Tibial nerve (tissue), 4 donors: ENCODE measurements around the gene WWC1. TPM values are rescaled to one million over a fixed set of nuclear protein-coding genes. Genes with fewer than 3 reads are reported as not detected.
"Not testable (repeated sequence)": the region's sequence is repeated elsewhere in the genome, so short reads cannot be mapped to it uniquely, and the experiment has no call there.

Source experiments
- DNase-seq, 2 donors: peaks; one replicate each; pipeline ENCODE4 v3.0.0-alpha.2; 2019; ENCODE audit warnings: low spot score in 2 of 2
- H3K27ac ChIP-seq, 4 donors: fragments of 200-600 bp; sonication (generic) in 3 of 4; one replicate each; pipeline ENCODE4 v1.5.1; 2017 to 2019; ENCODE audit warnings: mild to moderate bottlenecking in 1 of 4
- H3K27me3 ChIP-seq, 2 donors: fragments of 200-600 bp; sonication (generic) in 1 of 2; one replicate each; pipeline versions ENCODE4 v1.5.1 to v1.6.0; 2017 to 2019
- H3K36me3 ChIP-seq, 3 donors: fragments of 200-600 bp; sonication (generic); one replicate each; pipeline ENCODE4 v1.5.1; 2018 to 2019
- H3K4me1 ChIP-seq, 4 donors: fragments of 200-600 bp; sonication (generic) in 3 of 4; one replicate each; pipeline ENCODE4 v1.5.1; 2017 to 2019
- H3K4me3 ChIP-seq, 4 donors: fragments of 200-600 bp; sonication (generic) in 3 of 4; one replicate each; pipeline ENCODE4 v1.5.1; 2017 to 2019; ENCODE audit warnings: mild to moderate bottlenecking in 1 of 4, moderate library complexity in 1 of 4
- H3K9me3 ChIP-seq, 4 donors: fragments of 200-600 bp; sonication (generic) in 3 of 4; one replicate each; pipeline ENCODE4 v1.5.1; 2017 to 2019
- EP300 ChIP-seq, 2 donors: sonication (generic); formaldehyde crosslinking; IDR thresholded peaks; one replicate each; pipeline ENCODE4 v1.6.1; 2017; ENCODE audit warnings: antibody characterized with exemption in 2 of 2, mild to moderate bottlenecking in 1 of 2
- POLR2A ChIP-seq, 2 donors: fragments of 450-650 bp; IDR thresholded peaks; one replicate each; pipeline ENCODE4 v1.6.1; 2017; ENCODE audit warnings: antibody characterized with exemption in 2 of 2, mild to moderate bottlenecking in 2 of 2, moderate library complexity in 2 of 2
- WGBS, 2 donors: methylation state at CpG; one replicate each; pipeline ENCODE4 v1.1.5; 2018; 5-methylcytosine and 5-hydroxymethylcytosine counted together
- total RNA-seq, 4 donors: library from RNA; depleted of rRNA; stranded (reverse); fragments of >200 nt; gene quantifications; one replicate each; pipeline ENCODE4 v1.1.0, GENCODE V29; 2016
- TF ChIP-seq, protein P1 (sequence below), 5 experiments: fragments of 200-600 bp in 3 of 5; fragments of 450-650 bp in 2 of 5; sonication (generic) in 3 of 5; IDR thresholded peaks; one replicate each; pipeline ENCODE4 v1.5.1; 2016 to 2019; ENCODE audit warnings: antibody characterized with exemption in 5 of 5, mild to moderate bottlenecking in 3 of 5, moderate library complexity in 2 of 5

The WWC1 gene
- total RNA-seq, 4 donors from 2014 or later, result 0.78 to 3.3 (median 1.00) TPM

DNA sequence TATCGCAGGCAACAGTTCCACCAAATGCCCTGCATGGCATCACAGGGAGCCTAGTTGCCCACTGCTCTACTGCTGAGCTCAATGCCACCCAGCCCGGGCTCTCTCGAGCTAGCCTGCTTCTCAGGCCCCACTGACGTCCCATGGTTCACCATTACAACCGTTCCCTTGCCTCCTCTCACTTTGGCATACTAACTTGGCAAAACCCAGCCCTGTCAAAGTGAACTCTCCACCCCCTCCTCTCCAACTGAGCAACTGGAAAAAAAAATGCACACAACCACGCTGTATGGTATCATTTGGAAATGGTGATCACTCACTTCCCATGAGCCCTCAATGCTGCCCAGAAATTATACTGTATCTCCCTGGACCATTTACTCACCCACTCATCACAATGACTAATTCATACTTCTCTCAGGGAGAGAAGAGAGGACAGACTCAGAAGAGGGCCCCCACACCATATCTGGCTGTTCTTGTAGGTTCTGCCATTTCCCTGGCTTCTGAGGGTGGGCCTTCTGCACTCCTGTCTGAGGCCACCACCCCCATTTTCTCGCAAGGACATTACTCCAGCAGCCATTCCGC is 143.4 kb downstream of the WWC1 start:
- H3K36me3 ChIP-seq, result no peaks in the 10 kb centered on the region
- no peak overlapping the region for H3K27ac ChIP-seq
- H3K27me3 ChIP-seq, result no peaks in the 10 kb centered on the region
- TF ChIP-seq POLR2A (IDR thresholded peaks at IDR 0.05), result no peak
- TF ChIP-seq, protein P1, sequence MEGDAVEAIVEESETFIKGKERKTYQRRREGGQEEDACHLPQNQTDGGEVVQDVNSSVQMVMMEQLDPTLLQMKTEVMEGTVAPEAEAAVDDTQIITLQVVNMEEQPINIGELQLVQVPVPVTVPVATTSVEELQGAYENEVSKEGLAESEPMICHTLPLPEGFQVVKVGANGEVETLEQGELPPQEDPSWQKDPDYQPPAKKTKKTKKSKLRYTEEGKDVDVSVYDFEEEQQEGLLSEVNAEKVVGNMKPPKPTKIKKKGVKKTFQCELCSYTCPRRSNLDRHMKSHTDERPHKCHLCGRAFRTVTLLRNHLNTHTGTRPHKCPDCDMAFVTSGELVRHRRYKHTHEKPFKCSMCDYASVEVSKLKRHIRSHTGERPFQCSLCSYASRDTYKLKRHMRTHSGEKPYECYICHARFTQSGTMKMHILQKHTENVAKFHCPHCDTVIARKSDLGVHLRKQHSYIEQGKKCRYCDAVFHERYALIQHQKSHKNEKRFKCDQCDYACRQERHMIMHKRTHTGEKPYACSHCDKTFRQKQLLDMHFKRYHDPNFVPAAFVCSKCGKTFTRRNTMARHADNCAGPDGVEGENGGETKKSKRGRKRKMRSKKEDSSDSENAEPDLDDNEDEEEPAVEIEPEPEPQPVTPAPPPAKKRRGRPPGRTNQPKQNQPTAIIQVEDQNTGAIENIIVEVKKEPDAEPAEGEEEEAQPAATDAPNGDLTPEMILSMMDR (IDR thresholded peaks at IDR 0.05), result no peak
- no peak for TF ChIP-seq EP300 (IDR thresholded peaks at IDR 0.05)
- DNase-seq, result no peak
- H3K4me3 ChIP-seq, result no peak overlapping the region
- H3K9me3 ChIP-seq, result no peaks in the 10 kb centered on the region
- H3K4me1 ChIP-seq, result no peaks in the 10 kb centered on the region
- 72 to 85% methylated on average over 8 of the region's 8 CpGs for WGBS, 2 donors

DNA sequence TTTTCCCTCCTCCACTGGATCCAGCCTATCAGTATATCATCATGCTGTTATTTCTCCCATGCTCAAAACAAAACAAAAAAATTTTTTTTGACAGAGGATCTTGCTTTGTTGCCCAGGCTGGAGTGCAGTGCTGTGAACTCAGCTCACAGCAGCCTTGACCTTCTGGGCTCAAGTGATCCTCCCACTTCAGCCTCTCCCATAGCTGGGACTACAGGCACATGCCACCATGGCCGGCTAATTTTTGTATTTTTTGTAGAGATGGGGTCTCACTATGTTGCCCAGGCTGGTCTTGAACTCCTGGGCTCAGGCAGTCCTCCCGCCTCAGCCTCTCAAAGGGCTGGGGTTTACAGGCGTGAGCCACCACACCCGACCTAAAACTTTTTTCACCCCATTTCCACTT is 143.9 kb downstream of the WWC1 start:
- DNase-seq, H3K27me3 ChIP-seq, H3K36me3 ChIP-seq, H3K4me1 ChIP-seq, H3K4me3 ChIP-seq, H3K27ac ChIP-seq, H3K9me3 ChIP-seq: not testable (repeated sequence)
- WGBS, 2 donors, result 91 to 97% methylated on average over 4 of the region's 4 CpGs

DNA sequence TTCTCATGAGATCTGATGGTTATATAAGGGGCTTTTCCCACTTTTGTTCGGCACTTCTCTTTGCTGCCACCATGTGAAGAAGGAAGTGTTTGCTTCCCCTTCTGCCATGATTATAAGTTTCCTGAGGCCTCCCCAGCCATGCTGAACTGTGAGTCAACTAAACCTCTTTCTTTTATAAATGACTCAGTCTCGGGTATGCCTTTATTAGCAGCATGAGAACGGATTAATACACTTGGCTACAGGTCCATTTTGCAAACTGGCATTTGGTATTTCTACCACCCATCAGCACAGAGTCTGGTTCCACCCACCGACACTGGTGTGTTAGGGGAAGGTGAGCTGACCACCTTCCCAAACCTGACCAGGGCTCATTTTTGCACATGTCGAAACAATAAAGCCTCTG is 146.9 kb downstream of the WWC1 start:
- H3K4me1 ChIP-seq, result no peaks in the 10 kb centered on the region
- H3K27ac ChIP-seq, result no peak overlapping the region
- TF ChIP-seq EP300 (IDR thresholded peaks at IDR 0.05), result no peak
- TF ChIP-seq, protein P1 (IDR thresholded peaks at IDR 0.05), result no peak
- no peak for TF ChIP-seq POLR2A (IDR thresholded peaks at IDR 0.05)
- 71 to 76% methylated on average over 5 of the region's 5 CpGs for WGBS, 2 donors
- H3K27me3 ChIP-seq, result no peaks in the 10 kb centered on the region
- no peak overlapping the region for H3K4me3 ChIP-seq
- no peaks in the 10 kb centered on the region for H3K9me3 ChIP-seq
- no peak for DNase-seq
- H3K36me3 ChIP-seq, result no peaks in the 10 kb centered on the region

DNA sequence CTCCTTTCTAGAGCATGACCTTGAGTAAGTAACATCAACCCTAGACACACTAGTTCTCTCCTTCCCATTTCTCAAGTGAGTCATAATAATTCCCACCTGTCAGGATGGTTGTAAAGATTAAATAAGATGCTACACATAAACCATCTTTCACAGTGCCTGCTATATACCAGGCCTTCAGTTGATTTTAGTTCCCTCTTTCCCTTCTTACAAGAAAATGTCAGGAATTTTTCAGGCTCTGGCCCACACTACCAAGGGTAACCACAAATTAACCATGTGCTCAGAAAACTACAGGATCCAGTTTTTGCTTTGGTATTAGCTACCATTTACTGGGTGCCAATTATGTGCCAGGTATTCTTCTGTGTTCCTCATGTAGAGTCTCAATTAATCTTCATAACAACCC is 152.1 kb downstream of the WWC1 start:
- TF ChIP-seq POLR2A (IDR thresholded peaks at IDR 0.05) (no peak), EP300 (IDR thresholded peaks at IDR 0.05) (no peak)
- TF ChIP-seq, protein P1 (IDR thresholded peaks at IDR 0.05), result no peak
- Histone ChIP-seq H3K27ac (no peak overlapping the region), H3K9me3 (no peaks in the 10 kb centered on the region), H3K36me3 (no peaks in the 10 kb centered on the region), H3K4me1 (no peaks in the 10 kb centered on the region), H3K4me3 (no peak overlapping the region), H3K27me3 (no peaks in the 10 kb centered on the region)
- no peak for DNase-seq

DNA sequence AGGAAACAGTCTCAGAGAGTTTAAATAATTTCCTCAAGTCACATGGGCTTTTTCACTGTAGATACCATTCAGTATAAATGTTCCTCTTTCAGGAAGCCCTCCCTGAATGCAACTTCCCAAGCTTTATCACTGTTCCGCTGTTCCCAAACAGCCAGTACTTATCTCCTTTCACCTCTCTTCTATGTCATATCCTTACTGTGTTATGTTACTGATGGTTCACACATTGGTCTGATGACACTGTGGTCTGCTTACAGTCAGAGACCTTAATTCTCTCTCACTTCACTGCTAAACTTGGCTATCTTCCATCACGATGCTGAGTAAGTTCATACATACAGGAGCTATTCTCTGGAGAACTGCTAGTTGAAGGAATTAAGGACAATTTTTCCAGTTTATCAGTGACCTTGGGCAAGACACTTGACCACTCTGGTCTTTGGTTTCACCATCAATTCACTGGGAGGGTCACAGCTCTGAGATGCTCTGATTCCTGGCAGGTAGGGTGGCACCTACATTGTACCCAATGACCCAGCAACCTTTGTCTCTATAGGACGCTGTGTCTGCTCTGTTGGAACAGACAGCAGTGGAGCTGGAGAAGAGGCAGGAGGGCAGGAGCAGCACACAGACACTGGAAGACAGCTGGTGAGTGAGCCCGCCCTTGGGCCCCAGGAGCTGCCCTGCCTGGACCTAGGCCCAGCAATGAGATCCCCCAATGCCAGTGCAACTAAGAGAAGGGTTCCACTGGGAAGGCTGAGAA is 152.7 kb downstream of the WWC1 start:
- no peak overlapping the region for H3K27ac ChIP-seq
- H3K4me1 ChIP-seq, result no peaks in the 10 kb centered on the region
- no peaks in the 10 kb centered on the region for H3K9me3 ChIP-seq
- H3K27me3 ChIP-seq, result no peaks in the 10 kb centered on the region
- WGBS, 2 donors, result 88 to 91% methylated on average over 4 of the region's 4 CpGs
- no peak overlapping the region for H3K4me3 ChIP-seq
- H3K36me3 ChIP-seq, result no peaks in the 10 kb centered on the region
- TF ChIP-seq EP300 (IDR thresholded peaks at IDR 0.05) (no peak), POLR2A (IDR thresholded peaks at IDR 0.05) (no peak)
- TF ChIP-seq, protein P1 (IDR thresholded peaks at IDR 0.05), result no peak
- DNase-seq, result no peak
